GM19455 (cell line): ENCODE data around the gene PLB1.
"Not testable (repeated sequence)": the region's sequence is repeated elsewhere in the genome, so short reads cannot be mapped to it uniquely, and the experiment has no call there.

ENCODE experiments used
- ATAC-seq: cut with Tn5 transposase; IDR thresholded peaks from one replicate; pipeline ENCODE4 v1.9.1; 2021; ENCODE audit not compliant: unreplicated experiment

The PLB1 gene

DNA sequence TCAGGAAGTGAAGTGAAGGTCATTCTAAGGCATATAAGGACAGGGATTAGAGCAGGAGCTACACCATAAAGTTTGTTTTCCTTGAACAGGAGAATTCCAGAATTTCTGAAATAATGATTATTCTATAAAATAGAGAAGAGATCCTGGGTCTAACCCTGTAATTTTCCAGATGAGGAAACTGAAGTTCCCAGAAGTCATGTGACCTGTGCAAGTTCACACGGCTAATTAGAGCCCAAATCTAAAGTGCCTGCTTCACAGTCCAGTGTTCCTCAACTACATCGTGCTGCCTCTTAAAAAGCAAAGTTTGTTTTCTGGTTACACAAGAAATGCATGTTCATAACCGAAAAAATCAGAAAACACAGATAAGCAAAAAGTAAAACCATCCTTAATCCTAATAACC is 34.9 kb downstream of the PLB1 start:
- no peak for ATAC-seq

- no peak for ATAC-seq
Observed at GRCh38 chr2:28532399-28532798, 36.5 kb downstream of the PLB1 start.

DNA sequence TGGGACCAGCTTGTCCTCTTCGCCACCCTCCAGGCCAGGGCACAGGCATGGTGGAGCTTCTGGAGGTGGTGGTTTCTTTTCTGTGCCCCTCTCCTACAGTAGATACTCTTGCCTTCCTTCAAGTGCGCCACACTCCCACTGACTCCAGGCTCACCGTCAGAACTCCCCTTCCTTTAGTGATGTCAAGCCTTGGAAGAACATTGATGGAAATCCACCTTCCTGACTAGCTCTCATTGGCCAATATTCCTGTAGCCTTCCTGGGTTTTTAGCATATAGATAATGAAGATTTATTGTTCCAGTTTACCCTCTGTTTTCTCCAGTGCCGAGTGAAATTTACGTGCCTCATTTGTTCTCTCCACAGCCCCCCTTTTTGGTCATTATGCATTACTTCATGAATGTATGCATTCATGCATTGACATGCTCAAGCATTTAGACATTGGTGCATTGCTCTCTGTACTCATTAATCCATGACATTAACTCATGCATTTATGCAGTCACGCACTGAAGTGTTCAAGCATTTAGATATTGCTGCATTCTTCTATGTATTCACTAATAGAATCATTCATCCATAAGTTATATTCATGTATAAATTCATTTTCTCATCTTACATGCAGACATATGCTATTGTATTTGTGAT is 37.3 kb downstream of the PLB1 start:
- ATAC-seq, result no peak

DNA sequence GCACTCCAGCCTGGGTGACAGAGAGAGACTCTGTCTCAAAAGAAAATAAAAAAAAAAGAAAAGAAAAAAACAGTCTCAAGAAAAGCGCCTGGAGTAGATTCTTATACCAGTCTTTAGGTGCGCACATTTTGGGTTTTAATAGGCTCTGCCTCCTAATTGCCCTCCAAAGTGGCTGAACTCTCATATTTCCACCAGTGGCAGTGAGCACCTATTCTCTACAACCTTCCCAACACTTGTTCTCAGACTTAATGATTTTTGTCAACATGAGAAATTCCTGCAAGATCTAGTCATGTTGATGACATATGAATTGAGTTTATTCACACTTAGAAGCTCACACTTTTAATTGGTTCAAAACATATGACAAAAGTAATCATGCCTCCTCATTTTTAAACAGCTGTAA is 39.0 kb downstream of the PLB1 start:
- no peak for ATAC-seq

- ATAC-seq, result no peak
Observed at GRCh38 chr2:28538134-28538533, 42.3 kb downstream of the PLB1 start.

DNA sequence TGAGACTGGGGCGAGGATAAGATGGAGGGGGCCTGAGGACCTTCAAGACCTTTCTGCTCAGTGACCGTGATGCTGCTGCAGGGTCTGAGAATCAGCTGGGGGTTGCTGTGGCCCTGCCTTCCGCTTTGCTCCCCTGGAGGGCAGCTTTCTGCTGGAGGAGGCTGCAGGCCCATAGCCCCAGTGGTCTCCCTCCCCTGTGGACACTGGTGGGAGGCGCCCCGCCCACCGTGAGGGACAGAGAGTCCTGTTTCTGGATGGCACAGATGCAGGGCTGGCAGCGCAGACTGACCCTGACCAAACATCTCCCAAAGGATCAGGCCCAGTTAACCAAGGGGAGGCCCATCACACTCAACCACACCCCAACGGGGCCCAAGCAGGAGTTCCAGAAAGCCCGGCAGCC is 42.8 kb downstream of the PLB1 start:
- ATAC-seq, result no peak

GRCh38 chr2:28539118-28539541 is 43.3 kb downstream of the PLB1 start:
- ATAC-seq, result no peak

- ATAC-seq, result no peak
Observed at GRCh38 chr2:28543316-28544035, 47.6 kb downstream of the PLB1 start.

DNA sequence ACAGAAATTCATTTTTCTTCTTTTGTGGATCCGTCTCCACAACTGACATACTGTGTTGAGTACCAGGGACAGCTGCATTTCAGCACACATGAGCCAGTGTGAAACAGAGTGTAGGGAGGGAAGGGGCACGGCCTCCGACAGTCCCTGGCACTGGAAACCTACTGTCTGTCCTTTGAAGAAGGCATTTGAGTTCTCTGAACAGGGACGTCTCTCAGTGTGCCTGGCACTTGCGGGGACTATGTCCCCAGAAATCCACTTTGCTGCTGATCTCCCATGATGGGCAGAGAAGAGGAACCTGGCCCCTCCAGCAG is 48.1 kb downstream of the PLB1 start:
- no peak for ATAC-seq

DNA sequence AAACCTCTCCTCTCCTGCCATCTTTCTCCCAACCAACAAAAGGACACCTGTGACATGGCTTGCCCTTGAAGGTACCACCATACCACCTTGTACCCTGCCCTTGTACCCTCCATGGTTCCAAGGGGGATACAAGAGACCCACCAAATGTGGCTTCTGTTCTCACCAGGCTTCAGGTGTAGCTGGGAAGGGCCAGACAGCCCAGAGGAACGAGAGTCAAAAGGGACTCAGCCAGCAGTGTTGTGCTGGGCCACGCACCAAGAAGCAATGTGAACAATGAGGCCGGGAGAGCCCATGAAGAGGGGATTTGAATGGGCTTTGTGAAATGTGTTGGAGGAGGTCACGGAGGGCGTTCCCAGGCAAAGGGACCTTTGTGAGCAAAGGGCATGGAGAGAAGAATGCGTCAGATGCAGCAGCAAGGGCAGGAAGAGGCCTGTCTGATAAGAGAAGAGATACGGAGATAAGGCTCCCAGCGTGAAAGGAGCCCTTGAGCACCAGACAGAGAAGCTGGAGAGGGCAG is 48.6 kb downstream of the PLB1 start:
- no peak for ATAC-seq

- no peak for ATAC-seq
Observed at GRCh38 chr2:28544922-28545589, 49.2 kb downstream of the PLB1 start.

DNA sequence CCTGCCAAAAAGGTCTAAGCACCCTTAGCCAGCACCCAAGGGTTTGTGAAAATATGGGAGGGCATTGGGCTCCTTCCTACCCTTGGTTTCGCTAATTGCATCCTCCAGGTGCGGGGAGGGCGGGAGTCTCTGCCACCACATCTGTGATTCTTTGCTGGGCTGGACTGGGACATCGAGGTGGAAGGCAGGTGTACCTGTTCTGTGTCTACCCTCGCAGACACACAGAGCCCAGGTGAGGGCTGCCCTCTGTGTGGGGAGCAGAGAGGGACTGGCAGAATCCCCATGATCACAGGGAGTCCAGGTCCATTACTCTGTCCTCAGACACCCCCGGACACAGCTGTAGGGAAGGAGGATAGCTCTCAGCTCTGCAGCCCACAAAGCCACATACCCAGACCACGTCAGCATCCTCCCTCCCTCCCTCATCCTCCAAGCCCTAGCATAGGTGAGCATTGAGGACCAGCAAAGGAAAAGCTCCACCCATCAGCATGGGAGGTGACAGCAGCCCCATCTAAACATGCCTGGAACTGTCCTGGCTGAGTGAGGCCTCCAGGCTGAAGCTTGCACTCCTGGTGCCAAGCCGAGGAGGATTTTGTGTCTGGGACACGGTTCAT is 49.8 kb downstream of the PLB1 start:
- ATAC-seq, result no peak

GRCh38 chr2:28546242-28546641 is 50.4 kb downstream of the PLB1 start:
- no peak for ATAC-seq

GRCh38 chr2:28547223-28547860 is 51.5 kb downstream of the PLB1 start:
- no peak for ATAC-seq

DNA sequence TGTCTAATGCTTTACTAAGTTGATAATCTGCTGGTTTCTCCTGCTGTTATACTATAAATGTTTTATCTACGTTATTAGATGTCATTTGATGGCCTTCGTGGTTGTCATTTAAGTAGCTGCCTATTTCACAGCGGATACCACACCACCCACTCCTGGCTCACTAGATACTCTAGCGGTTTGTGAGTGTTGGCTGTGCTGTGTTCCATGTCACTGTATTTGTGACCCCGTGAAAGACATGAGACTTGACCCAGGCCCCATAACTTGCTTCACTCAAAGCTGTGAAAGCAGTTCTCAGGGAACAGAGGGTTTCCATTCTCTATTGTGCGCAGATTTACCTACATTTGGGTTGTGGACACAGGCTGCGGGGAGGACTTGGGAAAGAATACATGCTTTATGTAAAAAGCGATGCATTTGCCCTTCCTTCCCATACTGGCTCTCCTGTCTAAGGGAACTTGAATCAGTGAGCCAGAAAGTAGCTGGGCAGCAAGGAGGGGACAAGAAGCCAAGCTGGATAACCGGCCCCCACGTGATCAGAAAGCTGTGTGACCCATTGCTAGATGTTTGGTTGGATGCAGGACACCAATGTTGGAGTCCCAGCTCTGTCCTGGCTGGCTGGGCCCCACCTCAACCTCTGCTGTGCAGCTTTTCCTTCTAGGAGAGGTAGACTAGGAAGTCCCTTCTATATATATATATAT is 52.2 kb downstream of the PLB1 start:
- ATAC-seq, result no peak

DNA sequence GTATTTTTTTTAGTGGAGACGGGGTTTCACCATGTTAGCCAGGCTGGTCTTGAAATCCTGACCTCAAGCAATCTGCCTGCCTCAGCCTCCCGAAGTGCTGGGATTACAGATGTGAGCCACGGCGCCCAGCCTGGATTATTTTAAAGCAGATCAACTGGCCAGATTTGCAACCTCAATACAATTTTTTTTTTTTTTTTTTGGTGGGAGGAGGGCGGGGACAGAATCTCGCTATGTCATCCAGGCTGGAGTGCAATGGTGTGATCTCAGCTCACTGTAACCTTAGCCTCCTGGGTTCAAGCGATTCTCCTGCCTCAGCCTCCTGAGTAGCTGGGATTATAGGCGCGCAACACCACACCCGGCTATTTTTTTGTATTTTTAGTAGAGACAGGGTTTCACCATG is 54.5 kb downstream of the PLB1 start:
- not testable (repeated sequence) for ATAC-seq

DNA sequence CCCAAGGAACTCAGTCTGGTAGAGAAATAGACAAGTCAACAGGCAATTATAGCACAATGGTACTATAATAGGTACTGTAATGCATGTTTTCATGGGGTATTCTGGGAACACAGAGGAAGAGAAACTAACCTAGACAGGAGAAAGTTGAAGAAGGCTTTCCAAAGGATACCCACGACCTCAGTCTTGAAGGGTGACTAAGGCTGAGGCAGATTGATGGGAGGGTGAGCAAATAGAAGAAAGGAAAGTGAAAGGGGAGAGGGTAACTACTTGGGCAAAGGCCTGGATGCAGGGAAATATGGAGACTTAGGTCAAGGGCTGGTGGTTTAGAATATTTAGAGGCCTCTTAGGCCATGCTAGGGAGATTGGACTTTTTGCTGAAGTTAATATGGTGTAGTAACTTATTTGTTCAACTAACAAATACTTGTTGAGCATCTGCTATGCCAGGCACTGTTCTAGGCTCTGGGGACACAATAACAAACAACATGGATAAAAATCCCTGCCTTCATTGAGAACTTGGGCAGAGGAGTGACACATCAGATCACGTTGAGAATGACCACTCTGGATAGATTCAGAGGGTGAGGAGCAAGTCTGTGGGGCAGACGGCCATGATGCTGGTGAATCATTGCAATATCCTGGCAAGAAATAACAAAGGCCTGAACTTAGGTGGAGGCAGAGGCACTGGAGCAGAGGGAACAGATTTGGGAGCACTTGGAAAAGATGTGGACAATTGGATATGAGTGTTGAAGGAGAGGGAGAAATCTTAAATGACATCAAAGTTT is 56.4 kb downstream of the PLB1 start:
- ATAC-seq, result no peak

DNA sequence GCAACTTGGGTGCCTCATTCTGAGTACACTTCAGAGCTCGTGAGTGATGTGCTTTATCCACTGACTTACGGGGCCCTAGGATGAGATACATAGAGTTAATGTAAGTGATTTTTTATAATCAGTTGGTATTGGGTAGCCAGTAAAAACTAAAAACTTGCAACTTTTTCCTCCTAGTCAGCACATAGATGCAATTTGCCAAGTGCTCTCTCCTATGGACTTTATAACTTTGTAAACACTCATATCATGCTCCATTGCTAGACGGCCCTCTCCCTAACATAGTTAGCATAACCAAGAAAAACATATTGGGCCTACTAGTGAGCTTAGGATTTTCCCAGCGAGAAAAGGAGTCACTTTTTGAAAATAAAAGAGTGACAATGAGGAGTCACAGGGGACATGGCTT is 60.4 kb downstream of the PLB1 start:
- ATAC-seq, result no peak

DNA sequence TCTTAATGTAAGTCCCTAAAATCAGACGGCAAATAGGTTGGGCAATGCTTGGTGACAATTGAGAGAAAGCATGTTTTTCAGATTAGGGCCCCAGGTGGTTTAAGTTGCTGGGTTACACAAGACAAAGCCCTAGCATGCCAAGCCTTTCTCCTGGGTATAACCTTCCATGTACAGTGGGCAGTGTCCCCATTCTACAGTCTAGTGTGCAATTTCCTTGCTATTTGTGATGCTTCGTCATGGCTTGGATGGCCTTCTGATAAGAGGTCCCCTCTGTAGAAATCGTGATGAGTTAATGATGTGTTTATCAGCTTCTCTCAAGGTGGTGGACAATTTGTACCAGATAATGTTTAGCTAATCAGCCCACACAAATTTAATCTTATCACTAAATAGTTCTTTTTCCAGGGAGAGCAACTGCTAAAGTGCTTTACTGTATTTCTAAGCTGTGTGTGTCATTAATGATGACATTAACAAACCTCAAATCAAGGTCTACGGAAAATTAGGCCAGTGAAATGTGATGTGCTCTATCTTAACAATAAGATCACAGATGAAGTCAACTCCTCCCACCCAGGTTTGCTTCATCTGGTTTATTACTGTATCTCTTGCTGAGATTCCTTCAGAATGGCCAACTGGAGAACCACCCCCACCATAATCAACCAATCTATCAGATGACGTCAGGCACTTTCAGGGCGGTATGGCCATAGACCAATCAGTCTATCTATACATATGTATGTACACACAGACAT is 61.7 kb downstream of the PLB1 start:
- ATAC-seq, result no peak
